Measurements from ENCODE around the gene CADM2. TPM values are rescaled to one million over a fixed set of nuclear protein-coding genes. Genes with fewer than 3 reads are reported as not detected.

CADM2 gene
- total RNA-seq, 1 experiment from 2014 or later: not detected

DNA sequence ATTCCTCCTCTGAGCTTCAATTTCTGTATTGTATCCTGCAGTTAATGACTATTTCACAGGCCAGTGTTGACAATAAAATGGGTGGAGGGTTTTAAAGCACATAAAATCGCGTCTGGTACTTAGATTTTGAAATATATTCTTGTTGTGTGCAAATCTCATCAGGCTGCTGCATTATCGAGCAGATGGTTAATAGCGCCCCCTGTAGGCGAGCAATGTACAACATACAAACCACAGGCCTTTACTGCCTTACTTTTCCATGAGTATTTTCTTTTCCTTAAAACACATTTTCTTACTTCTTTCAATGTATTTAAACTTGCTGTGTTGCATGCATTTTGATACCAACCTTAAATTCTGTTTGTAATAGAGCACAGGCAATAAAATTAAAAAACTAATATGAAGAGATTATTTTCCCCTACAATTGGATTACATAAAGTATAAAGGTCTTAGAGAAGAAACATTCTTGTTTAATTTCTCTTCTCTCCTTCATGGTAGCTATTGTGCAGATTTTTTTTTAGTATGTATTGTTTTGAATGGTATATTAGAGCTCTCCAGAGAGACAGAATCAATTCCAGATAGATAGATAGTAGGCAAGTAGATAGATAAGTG, 608.4 kb downstream of the CADM2 start:
- no peak for DNase-seq (ENCODE audit: low read depth)
- in situ Hi-C loops (cut with HindIII; ENCODE audit: low pct_unique_long_range_greater_than_20kb, low sequenced_read_pairs): no loop called here

DNA sequence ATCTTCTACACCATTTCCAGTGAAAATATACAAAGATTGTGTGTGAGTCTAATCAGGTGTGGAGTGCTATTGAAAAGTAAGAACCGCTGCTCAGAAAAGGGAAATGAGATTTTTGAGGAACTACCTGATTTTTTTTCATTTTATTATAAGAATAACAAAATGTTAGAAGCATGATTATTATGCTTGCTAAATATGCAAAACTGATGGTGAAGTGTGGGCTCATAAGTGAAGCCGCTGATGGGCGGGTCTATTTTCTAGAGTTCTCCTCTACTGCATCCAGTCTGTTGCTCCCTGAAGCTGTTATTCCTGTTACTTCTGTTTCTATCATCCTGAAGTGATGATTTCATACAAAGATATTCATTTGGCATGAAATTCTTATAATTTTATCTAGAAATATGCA, 612.0 kb downstream of the CADM2 start:
- in situ Hi-C loops (cut with HindIII; ENCODE audit: low pct_unique_long_range_greater_than_20kb, low sequenced_read_pairs): no loop called here
- no peak for DNase-seq (ENCODE audit: low read depth)

DNA sequence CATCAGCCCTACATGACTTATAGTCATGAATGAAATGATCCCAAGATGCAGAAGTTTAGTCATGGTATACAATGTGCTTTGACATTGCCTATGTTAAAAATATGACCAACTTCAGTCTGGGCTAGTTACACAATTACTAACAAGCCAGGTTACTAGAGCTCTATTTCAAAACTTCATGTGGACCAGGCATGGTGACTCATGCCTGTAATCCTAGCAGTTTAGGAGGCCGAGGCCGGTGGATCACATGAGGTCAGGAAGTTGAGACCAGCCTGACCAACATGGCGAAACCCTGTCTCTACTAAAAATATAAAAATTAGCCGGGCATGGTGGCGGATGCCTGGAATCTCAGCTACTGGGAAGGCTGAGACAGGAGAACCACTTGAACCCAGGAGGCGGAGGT, 613.0 kb downstream of the CADM2 start:
- no peak for DNase-seq (ENCODE audit: low read depth)
- in situ Hi-C loops (cut with HindIII; ENCODE audit: low pct_unique_long_range_greater_than_20kb, low sequenced_read_pairs): no loop called here

DNA sequence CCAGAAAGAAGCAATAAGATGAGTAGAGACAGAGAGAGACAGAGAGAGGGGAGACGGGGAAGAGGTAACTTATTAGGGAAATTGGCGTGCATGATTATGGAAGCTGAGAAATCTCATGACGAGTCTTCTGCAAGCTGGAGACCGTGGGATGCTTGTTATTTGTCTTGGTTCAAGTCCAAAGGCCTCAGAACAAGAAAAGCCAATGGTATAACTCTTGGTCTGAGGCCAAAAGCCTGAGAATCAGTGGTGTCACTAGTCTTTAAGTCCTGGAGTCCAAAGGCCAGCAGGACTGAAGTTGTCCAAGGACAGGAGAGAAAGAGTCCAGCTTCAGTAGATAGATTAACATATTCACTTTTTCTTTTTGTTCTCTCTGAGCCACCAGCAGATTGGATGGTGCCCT, 613.6 kb downstream of the CADM2 start:
- DNase-seq (ENCODE audit: low read depth): no peak
- in situ Hi-C loops (cut with HindIII; ENCODE audit: low pct_unique_long_range_greater_than_20kb, low sequenced_read_pairs): no loop called here

DNA sequence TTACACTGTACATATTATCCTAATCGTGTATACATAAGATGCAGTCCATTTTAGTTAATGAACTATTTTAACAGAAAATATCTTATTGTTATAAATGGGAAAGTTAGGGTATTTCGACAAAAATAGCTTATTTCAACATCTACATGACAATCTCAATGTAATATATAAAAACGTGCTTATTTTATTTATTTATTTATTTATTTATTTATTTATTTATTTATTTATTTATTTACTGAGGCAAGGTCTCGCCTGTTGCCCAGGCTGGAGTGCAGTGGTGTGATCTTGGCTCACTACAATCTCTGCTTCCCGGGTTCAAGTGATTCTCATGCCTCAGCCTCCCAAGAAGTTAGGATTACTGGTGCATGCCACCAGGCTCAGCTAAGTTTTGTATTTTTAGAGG, 614.2 kb downstream of the CADM2 start:
- in situ Hi-C loops (cut with HindIII; ENCODE audit: low pct_unique_long_range_greater_than_20kb, low sequenced_read_pairs): no loop called here
- no peak for DNase-seq (ENCODE audit: low read depth)

DNA sequence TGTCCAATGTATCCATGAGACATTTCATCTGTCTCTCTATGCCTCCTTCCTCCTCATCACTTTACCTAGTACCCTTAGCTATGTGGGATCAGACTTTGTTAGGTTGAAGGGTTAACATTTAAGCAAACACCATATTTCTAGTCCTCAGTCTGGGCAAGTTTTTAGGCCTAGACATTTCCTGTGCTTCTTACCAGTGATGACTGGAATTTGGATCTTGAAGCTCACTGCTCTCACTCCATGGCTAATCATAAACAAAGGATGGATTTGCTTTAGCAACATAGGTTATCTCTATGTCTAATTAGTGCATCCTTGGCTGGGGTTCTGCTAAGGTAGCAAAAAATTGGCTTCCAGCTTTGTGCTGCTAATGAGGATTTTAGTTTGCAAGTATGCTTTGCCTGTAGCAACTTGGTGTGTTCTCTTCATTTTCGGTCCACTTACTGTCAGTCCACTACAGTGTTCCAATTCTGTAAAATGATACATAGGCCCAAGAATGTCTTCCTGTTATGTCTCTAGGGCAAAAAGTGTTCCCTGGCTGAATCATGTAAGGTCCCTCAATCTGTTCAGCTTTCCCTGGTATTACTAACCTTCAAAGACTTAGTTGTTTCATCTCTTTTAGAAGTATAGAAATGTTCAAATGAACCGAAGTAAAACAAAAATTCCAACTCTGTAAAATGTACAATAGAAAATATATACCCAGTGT, 615.4 kb downstream of the CADM2 start:
- no peak for DNase-seq (ENCODE audit: low read depth)
- in situ Hi-C loops (cut with HindIII; ENCODE audit: low pct_unique_long_range_greater_than_20kb, low sequenced_read_pairs): no loop called here

DNA sequence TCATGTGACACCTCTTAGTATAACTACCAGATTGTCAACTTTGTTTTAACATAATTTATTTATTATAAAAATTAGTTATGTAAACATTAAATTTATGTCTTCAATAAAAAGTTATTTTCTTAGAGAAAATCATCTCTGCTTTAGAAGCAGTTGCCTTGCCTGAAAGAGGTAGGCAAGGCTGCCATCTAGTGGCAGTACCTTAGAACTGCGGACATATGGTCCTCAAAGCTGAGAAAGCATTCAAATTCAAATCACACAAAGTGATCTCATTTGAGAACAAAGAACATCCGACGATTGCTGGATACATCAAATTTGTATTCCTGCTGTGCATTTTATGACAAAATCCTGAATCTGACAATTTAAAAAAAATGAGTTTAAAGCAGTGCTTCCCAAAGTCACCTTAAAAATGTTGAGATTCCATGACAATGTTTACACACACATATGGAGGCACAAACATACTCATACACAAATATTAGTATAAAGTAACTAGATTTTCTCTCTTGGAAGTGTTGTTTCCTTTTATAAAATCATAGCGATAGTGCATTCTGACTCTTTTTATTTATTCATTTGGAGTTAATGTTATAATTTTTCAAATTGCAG, 617.4 kb downstream of the CADM2 start:
- in situ Hi-C loops (cut with HindIII; ENCODE audit: low pct_unique_long_range_greater_than_20kb, low sequenced_read_pairs): no loop called here
- DNase-seq (ENCODE audit: low read depth): peak; percentile 16

DNA sequence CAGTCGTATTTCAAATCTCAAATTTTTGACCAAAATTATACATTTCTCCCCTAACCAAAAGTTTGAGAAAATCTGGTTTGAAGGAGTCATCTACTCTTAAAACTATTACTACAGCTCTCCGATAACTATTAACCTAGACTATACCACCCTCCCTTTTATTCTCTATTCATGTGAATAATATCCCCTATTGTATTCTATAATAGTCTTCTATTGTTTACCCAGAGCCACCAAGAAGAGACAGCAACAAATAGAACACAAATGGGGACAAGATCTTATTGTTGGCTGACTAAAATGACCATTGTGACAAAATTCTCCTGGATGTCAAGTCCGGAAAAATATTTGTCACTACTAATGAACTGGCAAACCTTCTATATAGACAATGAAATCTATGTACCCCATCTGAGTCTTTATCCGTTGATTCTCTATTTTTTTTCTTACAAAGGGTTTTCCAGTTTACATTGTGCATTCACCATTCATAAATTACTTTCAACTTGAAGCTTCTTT, 618.0 kb downstream of the CADM2 start:
- in situ Hi-C loops (cut with HindIII; ENCODE audit: low pct_unique_long_range_greater_than_20kb, low sequenced_read_pairs): no loop called here

DNA sequence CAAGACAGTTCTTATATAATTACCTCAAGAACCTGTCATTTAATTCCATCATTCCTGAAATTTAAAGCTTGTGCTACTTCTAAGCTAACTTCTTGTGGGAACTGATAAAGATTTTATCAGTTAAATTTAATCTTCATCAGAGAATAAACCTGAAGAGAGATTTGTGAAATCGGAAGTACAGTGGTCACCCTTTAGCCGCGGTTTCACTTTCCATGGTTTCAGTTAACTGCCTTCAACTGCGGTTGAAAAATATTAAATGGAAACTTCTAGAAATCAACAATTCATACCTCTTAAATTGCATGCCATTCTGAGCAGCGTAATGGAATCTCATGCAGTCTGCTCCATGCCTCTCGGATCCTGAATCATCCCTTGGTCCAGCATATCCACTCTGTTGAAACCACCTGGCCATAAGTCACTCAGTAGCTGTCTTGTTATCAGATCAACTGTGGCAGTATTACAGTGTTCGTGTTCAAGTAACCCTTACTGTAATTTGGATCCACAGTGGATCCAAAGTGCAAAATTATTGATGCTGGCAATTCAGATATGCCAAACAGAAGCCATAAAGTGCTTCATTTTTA, 626.1 kb downstream of the CADM2 start:
- no peak for DNase-seq (ENCODE audit: low read depth)
- in situ Hi-C loops (cut with HindIII; ENCODE audit: low pct_unique_long_range_greater_than_20kb, low sequenced_read_pairs): no loop called here

More for the DNA sequence above, 618.0 kb downstream of the CADM2 start:
- no peak for DNase-seq (ENCODE audit: low read depth)

DNA sequence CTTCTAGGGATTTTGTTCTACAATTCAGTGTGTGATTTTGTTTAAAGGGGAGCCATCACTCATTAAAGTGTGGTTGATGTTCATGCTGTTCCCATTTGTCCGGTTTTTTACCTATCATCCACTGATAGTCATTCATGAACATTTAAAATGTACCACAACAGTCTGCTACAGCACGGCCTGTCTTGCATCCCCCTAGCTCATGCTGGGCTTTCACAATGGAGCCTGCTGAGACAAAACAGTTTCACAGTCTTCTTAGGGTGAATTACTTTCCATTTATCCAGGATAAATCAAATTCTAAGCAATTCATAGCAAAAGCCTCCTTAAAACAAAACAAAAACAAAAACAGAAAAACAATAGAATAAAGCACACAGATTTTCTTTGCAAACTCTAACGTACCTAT, 627.2 kb downstream of the CADM2 start:
- in situ Hi-C loops (cut with HindIII; ENCODE audit: low pct_unique_long_range_greater_than_20kb, low sequenced_read_pairs): no loop called here
- DNase-seq (ENCODE audit: low read depth): no peak

DNA sequence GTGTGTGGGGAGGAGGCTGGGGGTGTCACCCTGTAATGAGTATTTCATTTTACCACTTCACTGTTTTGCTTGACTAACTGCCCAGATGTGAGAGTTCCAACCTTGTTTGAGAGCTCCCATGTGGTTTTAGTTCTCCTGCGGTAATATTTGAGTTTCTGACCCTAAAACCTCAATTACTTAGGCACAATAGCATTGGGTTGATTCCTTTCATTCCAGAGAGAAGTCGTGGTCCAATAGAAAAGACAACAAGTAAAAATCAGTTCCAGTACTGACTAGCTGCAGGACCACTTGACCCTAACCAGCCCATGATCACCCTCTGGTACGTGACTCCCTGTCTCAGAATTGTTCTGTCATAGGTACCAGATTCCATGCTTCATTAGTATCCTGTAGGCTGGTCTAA, 630.4 kb downstream of the CADM2 start:
- DNase-seq (ENCODE audit: low read depth): peak; percentile 21
- in situ Hi-C loops (cut with HindIII; ENCODE audit: low pct_unique_long_range_greater_than_20kb, low sequenced_read_pairs): no loop called here

DNA sequence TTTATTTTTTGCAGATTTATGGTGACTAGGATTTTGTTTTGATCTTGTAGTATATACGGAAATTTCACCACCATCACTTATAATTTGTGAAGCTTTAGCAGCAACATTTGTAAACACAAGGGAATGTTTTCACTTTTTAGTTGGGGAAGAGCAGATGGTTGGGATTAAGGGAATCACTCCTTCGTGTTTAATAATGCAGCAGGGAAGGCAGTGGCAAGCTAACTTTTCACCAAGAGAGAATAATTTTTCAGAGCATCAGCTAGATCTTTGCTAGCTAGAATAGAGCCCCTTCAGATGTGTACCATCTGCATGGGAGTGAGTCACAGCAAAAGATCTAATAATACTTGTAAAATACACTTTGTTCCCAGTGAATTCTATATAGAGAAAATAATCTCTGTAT, 632.7 kb downstream of the CADM2 start:
- DNase-seq (ENCODE audit: low read depth): no peak
- in situ Hi-C loops (cut with HindIII; ENCODE audit: low pct_unique_long_range_greater_than_20kb, low sequenced_read_pairs): no loop called here

DNA sequence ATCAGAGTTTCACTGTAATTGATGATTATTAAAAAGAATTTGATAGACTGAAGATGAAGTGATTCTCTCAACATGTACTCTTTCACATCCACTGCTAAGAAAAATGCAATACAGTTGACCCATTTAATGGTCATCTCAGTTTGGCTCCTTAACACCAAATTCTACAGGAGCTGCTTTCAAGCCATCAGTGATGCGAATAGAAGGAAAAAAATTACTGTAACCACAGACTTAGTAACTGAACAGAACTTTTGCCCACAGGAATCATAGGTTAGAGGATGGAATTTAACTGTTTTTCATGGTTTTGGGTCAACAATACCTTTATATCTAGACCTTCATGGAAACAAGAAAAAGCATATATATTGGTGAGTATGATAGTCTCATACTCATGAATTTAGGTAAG, 633.5 kb downstream of the CADM2 start:
- in situ Hi-C loops (cut with HindIII; ENCODE audit: low pct_unique_long_range_greater_than_20kb, low sequenced_read_pairs): no loop called here

DNA sequence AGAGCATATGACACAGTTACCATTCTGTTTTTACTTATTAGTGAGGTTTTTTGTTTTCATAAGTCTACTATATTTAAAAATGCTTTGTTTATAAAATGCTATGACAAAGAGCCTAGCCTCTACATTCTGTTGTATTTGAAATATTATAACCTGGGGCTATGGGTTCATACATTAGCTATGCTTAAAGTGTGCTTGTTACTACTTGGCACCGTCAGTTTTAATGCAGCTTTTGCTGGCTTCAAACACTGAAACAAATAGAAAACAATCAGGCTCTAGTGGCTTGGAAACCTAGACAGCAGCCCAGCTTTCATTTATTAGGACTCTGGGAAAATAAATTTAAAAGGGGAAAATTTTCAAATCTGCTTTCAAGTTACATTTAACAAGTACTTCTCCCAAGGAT, 635.9 kb downstream of the CADM2 start:
- no peak for DNase-seq (ENCODE audit: low read depth)
- in situ Hi-C loops (cut with HindIII; ENCODE audit: low pct_unique_long_range_greater_than_20kb, low sequenced_read_pairs): no loop called here

More for the DNA sequence above, 633.5 kb downstream of the CADM2 start:
- DNase-seq (ENCODE audit: low read depth): no peak

DNA sequence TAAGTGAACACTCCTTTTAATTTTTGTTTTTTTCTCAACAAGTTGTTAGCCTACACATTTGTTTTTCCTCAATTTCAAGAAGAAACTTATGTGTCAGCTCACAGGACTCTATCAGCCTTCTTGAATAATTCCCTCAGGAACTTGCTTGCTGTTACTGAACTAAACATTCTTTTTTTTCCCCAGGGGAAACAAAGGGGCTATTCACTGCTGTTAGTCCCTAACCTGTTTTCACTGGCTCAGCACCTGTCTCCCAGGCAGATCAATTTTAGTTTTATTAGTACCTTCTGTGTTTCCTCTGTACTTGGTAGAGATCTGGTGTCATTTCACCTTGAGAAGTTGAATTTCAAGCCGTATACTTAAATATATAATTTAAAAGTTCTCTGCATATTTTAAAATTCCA, 644.6 kb downstream of the CADM2 start:
- in situ Hi-C loops (cut with HindIII; ENCODE audit: low pct_unique_long_range_greater_than_20kb, low sequenced_read_pairs): no loop called here
- DNase-seq (ENCODE audit: low read depth): no peak

DNA sequence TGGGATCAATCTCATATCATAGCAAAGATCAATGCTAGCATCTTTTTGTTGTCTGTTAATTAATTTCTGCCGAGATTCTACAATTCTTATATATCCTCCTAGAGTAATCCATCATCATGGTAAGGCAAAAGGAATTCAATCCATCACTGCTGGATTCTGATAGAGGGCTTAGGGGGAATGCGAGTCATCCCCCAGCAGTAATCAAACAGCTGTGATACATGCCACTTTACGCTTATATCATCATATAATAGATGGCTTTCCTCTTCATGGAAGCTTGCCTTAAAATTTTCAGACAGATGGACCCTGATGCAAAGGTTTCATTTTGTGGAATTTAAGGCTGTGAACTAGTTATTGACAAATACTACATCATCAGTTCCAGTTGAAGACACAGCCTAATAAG, 645.9 kb downstream of the CADM2 start:
- no peak for DNase-seq (ENCODE audit: low read depth)
- in situ Hi-C loops (cut with HindIII; ENCODE audit: low pct_unique_long_range_greater_than_20kb, low sequenced_read_pairs): no loop called here

DNA sequence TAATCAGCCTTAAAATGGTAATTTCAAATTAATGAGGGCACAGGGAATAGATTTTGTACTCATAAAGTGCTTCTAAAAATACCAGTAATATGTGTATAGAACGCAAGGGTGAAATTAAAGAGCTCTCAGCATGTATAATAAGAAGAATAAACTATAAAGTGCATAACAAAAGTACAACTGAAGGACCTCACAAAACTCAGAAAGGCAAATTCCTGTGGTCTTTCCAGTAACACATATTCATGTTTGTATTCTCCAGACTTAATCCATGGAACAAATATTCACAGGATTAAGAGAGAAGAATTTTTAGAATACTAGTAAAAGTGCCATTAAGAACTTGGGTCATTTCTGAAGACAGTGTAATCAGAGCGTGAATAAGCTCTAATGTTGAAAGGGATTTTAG, 646.3 kb downstream of the CADM2 start:
- DNase-seq (ENCODE audit: low read depth): no peak
- in situ Hi-C loops (cut with HindIII; ENCODE audit: low pct_unique_long_range_greater_than_20kb, low sequenced_read_pairs): no loop called here

DNA sequence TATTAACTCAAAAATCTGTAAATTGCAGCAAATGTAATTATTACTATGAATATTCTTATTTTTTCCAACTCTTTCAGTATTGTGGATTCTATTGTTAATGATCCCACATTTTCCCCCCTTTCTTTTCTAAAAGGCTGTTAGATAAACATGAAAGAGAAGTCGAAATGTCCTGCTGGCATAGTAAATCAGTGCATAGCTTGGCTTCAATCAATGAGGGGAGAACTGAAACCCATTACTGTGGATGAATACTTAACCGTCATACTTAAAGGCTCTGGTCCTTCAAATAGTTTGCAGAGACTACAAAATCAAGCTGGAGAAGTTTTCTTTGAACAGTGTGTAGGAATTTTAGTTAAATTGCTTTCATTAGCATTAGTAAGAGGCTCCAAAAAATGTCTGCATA, 667.9 kb downstream of the CADM2 start:
- in situ Hi-C loops (cut with HindIII; ENCODE audit: low pct_unique_long_range_greater_than_20kb, low sequenced_read_pairs): no loop called here
- no peak for DNase-seq (ENCODE audit: low read depth)

DNA sequence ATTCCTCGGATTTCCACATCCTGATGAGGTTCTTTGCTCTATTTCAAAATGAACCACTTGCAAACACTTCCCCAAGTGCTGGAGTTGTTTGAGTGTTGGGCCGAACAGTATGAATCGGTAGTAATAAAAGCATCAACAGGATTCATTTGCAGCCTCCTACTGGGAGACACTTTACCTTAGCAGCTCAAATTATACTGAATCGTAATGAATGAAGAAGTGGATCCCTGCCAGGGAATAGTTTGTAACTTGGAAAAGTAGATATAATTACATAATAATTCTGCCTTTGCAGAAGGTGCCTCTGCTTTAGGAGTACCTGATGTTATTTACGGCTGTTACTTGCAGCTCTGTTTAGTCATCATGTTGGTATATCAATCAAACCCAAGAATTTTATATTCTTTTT, 669.1 kb downstream of the CADM2 start:
- in situ Hi-C loops (cut with HindIII; ENCODE audit: low pct_unique_long_range_greater_than_20kb, low sequenced_read_pairs): no loop called here
- no peak for DNase-seq (ENCODE audit: low read depth)
